HepG2 (cell line): ENCODE data around the gene PPP1R12C. TPM values are rescaled to one million over a fixed set of nuclear protein-coding genes. Genes with fewer than 3 reads are reported as not detected.
A peak's percentile ranks its signal among the peaks of the same experiment; 100 is the strongest.

Source experiments
- ATAC-seq: fragments of 200-7000 bp; cut with Tn5 transposase; 3 replicates; pipeline ENCODE4 v1.9.1; 2020; ENCODE audit warnings: mild to moderate bottlenecking, moderate library complexity
- BruUV-seq: library from RNA; stranded (reverse); fragments of 400-500 nt; replicated peaks from 2 replicates; lab custom pipeline; 2021; lab: Mats Ljungman, UMichigan
- CTCF ChIA-PET: fragments of 300-600 bp; formaldehyde crosslinking; extraction: SDS; loops from one replicate; lab custom pipeline; 2021; ENCODE audit warnings: low total read pairs, inconsistent platforms, low intra/inter-chr PET ratio; lab: Yijun Ruan, JAX
- POLR2A ChIA-PET: fragments of 350-600 bp; sonication (Branson Sonifier 250); formaldehyde crosslinking; loops from one replicate; lab custom pipeline; 2020; ENCODE audit warnings: antibody characterized with exemption, inconsistent platforms; lab: Yijun Ruan, JAX
- DNase-seq: peaks from one replicate; pipeline ENCODE4 v3.0.0-alpha.2; 2015; ENCODE audit warnings: low spot score
- FAIRE-seq: peaks from 3 replicates; lab custom pipeline; 2011; peaks lifted over from hg19 to GRCh38; lab: Jason Lieb, UNC
- H2AFZ ChIP-seq: one replicate; pipeline ENCODE4 v1.6.1; 2011; ENCODE audit warnings: low read length, inconsistent platforms
- H3K27ac ChIP-seq: fragments of 300-600 bp; 3 replicates; pipeline ENCODE4 v1.8.0; 2011; ENCODE audit warnings: mixed run types, mild to moderate bottlenecking, mixed read lengths, low read length, inconsistent platforms; ENCODE audit not compliant: insufficient read depth; ENCODE audit errors: extremely low read length
- H3K27me3 ChIP-seq, 2 experiments: fragments of 200-600 bp in 1 of 2; 2 replicates in 1 of 2; 3 replicates in 1 of 2; pipeline versions ENCODE4 v1.6.0 to v1.8.0; 2011; ENCODE audit warnings: low read length in 2 of 2, mild to moderate bottlenecking in 2 of 2, moderate library complexity in 2 of 2, inconsistent platforms in 1 of 2; ENCODE audit not compliant: insufficient read depth in 2 of 2, control insufficient read depth in 1 of 2
- H3K36me3 ChIP-seq, 2 experiments: fragments of 200-600 bp in 1 of 2; replicated peaks in 1 of 2; 2 replicates in 1 of 2; 3 replicates in 1 of 2; pipeline versions ENCODE4 v1.5.1 to v1.8.0; 2011; ENCODE audit warnings: low read length in 2 of 2, inconsistent platforms in 1 of 2; ENCODE audit not compliant: insufficient read depth in 2 of 2, control insufficient read depth in 1 of 2
- H3K4me1 ChIP-seq: 2 replicates; pipeline ENCODE4 v1.5.1; 2012; ENCODE audit warnings: low read length, inconsistent platforms; ENCODE audit not compliant: insufficient read depth
- H3K4me2 ChIP-seq: 2 replicates; pipeline ENCODE4 v1.6.0; 2011; ENCODE audit warnings: low read depth, low read length, inconsistent platforms
- H3K4me3 ChIP-seq, 3 experiments: fragments of 200-600 bp in 1 of 3; sonication (generic), shearing (Covaris generic) in 1 of 3; replicated peaks in 1 of 3; 2 replicates each; pipeline ENCODE4 v1.5.1; 2011 to 2016; ENCODE audit warnings: low read length in 3 of 3, inconsistent platforms in 2 of 3, low read depth in 2 of 3, mild to moderate bottlenecking in 2 of 3, control low read depth in 1 of 3, mixed read lengths in 1 of 3; ENCODE audit not compliant: insufficient read depth in 1 of 3
- H3K79me2 ChIP-seq: one replicate; pipeline ENCODE4 v1.6.1; 2011; ENCODE audit warnings: low read length, inconsistent platforms; ENCODE audit not compliant: insufficient read depth
- H3K9ac ChIP-seq: 2 replicates; pipeline ENCODE4 v1.6.0; 2011; ENCODE audit warnings: mild to moderate bottlenecking, low read depth, low read length, inconsistent platforms; ENCODE audit not compliant: insufficient read depth
- H3K9me3 ChIP-seq: 2 replicates; pipeline ENCODE4 v1.5.1; 2012; ENCODE audit warnings: mild to moderate bottlenecking, low read length
- H4K20me1 ChIP-seq: 2 replicates; pipeline ENCODE4 v1.6.0; 2011; ENCODE audit warnings: inconsistent platforms, mild to moderate bottlenecking, low read length, moderate library complexity; ENCODE audit not compliant: insufficient read depth
- DPF2 ChIP-seq: sonication (generic); formaldehyde crosslinking; IDR thresholded peaks from 2 replicates; pipeline ENCODE4 v1.4.0; 2020; ENCODE audit warnings: mild to moderate bottlenecking, low read depth, missing genetic modification reagents, borderline replicate concordance
- ELF3 ChIP-seq: IDR thresholded peaks from 2 replicates; pipeline ENCODE4 v1.6.1; 2016; ENCODE audit warnings: missing genetic modification reagents, missing compliant biosample characterization
- HNF4G ChIP-seq, 2 experiments: sonication (generic) in 1 of 2; formaldehyde crosslinking in 1 of 2; IDR thresholded peaks; 2 replicates each; pipeline versions ENCODE4 v1.4.0 to v1.6.1; 2011 to 2020; ENCODE audit warnings: borderline replicate concordance in 2 of 2, low read depth in 2 of 2, mild to moderate bottlenecking in 2 of 2, low read length in 1 of 2, missing genetic modification reagents in 1 of 2, moderate library complexity in 1 of 2
- KMT2A ChIP-seq: sonication (generic); formaldehyde crosslinking; IDR thresholded peaks from 2 replicates; pipeline ENCODE4 v1.4.0; 2020; ENCODE audit warnings: missing genetic modification reagents
- MBD4 ChIP-seq: IDR thresholded peaks from 2 replicates; pipeline ENCODE4 v1.6.1; 2012; ENCODE audit warnings: low read length, inconsistent platforms, borderline replicate concordance
- MIER3 ChIP-seq: IDR thresholded peaks from 2 replicates; pipeline ENCODE4 v1.6.1; 2016; ENCODE audit warnings: missing compliant biosample characterization, borderline replicate concordance
- NFYC ChIP-seq: IDR thresholded peaks from 2 replicates; pipeline ENCODE4 v1.6.1; 2016; ENCODE audit warnings: missing genetic modification reagents, missing compliant biosample characterization
- SMAD1 ChIP-seq: sonication (generic); formaldehyde crosslinking; IDR thresholded peaks from 2 replicates; pipeline ENCODE4 v1.4.0; 2020; ENCODE audit warnings: missing genetic modification reagents, low read depth, mild to moderate bottlenecking, borderline replicate concordance
- SOX6 ChIP-seq, 2 experiments: fragments of 450-650 bp in 1 of 2; sonication (generic) in 1 of 2; formaldehyde crosslinking in 1 of 2; IDR thresholded peaks; 2 replicates each; pipeline versions ENCODE4 v1.4.0 to v1.6.1; 2017 to 2020; ENCODE audit warnings: antibody characterized with exemption in 1 of 2, mild to moderate bottlenecking in 1 of 2, missing genetic modification reagents in 1 of 2
- TGIF2 ChIP-seq: IDR thresholded peaks from 2 replicates; pipeline ENCODE4 v1.6.1; 2016; ENCODE audit warnings: control low read depth, missing compliant biosample characterization
- ZBTB7A ChIP-seq: sonication (generic); formaldehyde crosslinking; IDR thresholded peaks from 2 replicates; pipeline ENCODE4 v1.8.0; 2022; ENCODE audit warnings: mild to moderate bottlenecking, missing genetic modification reagents
- WGBS: methylation state at CpG from one replicate; pipeline ENCODE4 v1.1.6; 2017; ENCODE audit warnings: low lambda C conversion rate; 5-methylcytosine and 5-hydroxymethylcytosine counted together
- in situ Hi-C: cut with HindIII; loops from 2 replicates; pipeline ENCODE4 v1.10.0; 2017; ENCODE audit warnings: low pct_unique_long_range_greater_than_20kb; ENCODE audit not compliant: extremely low pct_ligation_motif_present
- intact Hi-C: fragments of 100-400 bp; cut with micrococcal nuclease; formaldehyde crosslinking; loops from one replicate; pipeline ENCODE4 v1.10.0; 2022; ENCODE audit not compliant: unreplicated experiment
- polyA plus RNA-seq, 8 experiments: library from polyadenylated mRNA; depleted of rRNA in 3 of 8; stranded (reverse) in 7 of 8; unstranded in 1 of 8; fragments of >200 nt; fragmentation: Illumina TruSeq in 4 of 8; extraction: Trizol in 4 of 8; gene quantifications; 2 replicates each; pipeline versions ENCODE4 v1.2.1 to v1.2.3, GENCODE V29; 2011 to 2016; ENCODE audit warnings: low read depth in 4 of 8, missing spikeins in 1 of 8, mixed read lengths in 1 of 8; ENCODE audit not compliant: insufficient read depth in 1 of 8
- total RNA-seq, 5 experiments: library from RNA; depleted of rRNA; stranded (reverse); fragments of >200 nt; fragmentation: Illumina TruSeq; extraction: Trizol; gene quantifications; 2 replicates each; pipeline ENCODE4 v1.2.3, GENCODE V29; 2016; ENCODE audit warnings: low read depth in 1 of 5
- TF ChIP-seq, protein P1 (sequence below): sonication (generic); formaldehyde crosslinking; IDR thresholded peaks from 2 replicates; pipeline ENCODE4 v1.4.0; 2020; ENCODE audit warnings: mild to moderate bottlenecking, missing genetic modification reagents
- TF ChIP-seq, protein P2 (sequence below): sonication (generic); formaldehyde crosslinking; IDR thresholded peaks from 2 replicates; pipeline ENCODE4 v1.8.1; 2023; ENCODE audit warnings: missing genetic modification reagents, inconsistent platforms, borderline replicate concordance
- TF ChIP-seq, protein P3 (sequence below): sonication (generic); formaldehyde crosslinking; IDR thresholded peaks from 2 replicates; pipeline ENCODE4 v1.4.0; 2020; ENCODE audit warnings: mild to moderate bottlenecking, low read depth, missing genetic modification reagents

PPP1R12C gene
- total and polyA plus RNA-seq, 2 of the 13 experiments (the other 11 are each of a cell fraction or from before 2014, with no cell fraction given) = 29.7 to 30.3 TPM

DNA sequence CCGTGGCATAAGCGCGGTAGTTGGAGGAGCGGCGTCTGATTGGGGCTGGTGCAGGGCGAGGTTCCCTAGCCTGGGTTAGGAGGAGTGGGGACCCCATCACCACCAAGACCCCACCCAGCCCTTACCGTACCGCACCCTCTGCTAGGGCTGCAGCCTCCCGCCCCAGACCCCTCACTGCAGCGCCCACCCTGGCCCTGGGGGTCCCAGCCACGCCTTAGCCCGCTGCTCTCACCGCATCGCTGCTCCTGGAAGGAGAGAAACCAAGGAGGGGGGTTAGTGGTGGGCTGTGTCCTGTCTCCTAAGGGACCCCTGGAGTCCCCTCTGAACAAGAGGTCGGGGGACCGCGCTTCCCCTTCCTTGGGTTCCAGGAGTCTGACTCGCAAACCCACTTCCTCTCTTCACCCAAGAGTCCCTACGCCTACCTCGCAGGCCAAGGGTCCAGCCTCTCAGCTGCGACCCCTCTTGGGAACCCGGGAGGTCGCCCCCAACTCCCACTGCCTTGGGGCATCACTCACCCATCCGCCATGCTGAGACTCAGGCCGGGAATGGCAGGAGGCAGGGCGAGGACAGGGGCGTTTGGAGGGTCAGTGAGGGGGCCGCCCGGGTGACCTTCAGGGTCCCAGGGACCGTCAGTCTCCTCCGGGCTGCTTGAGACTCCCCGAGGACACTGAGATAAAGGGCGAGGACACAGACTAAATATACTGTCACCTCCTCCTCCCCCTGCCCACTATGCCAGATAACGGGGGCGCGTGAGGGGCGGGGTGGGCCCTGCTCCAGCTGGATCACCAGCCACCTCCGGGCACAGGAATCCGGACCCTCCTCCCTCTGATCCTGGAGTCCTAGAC is 39.8 kb upstream of the PPP1R12C start, which contains the start of gene TNNI3 (continued):
- TF ChIP-seq SMAD1 (CRISPR knock-in tag) (no peak), DPF2 (CRISPR knock-in tag) (no peak), ELF3 (CRISPR knock-in tag) (no peak), MBD4 (no peak)

DNA sequence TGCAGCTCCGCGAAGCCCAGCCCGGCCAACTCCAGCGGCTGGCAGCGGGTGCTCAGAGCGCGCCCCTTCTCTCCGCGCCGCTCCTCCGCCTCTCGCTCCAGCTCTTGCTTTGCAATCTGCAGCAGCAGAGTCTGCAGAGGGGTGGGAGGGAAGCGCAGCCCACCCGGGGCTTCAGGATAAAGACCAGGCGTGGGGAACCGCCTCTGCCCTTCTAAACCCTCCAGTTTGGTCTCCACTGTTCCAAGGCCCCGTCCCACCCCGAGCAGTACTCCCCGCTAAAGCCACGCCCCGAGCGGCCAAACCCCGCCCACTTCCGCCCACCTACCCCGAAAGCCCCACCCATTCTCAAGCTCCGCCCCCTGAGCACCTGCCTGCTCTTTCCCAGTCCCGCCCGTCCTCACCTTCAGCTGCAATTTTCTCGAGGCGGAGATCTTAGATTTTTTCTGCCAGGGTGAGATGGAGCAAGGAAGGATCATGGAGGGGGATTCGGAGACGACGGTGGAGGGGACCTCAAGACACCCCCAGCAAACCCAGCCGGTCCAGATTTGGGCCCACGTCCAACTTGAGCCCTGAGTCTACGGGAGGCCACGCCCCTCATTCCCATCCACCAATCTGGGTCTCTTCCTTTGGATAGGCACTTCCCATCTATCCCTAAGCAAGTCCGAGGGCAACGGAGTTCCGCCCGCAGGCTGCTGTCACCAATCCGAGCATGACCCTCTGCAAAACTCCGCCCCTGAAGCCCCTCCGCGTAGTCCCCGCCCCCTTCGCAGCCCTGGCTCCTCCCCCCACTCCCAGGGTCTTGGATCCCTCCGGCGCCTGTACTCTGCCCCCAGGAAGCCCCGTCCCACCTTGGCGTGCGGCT is 39.0 kb upstream of the PPP1R12C start:
- no peaks in the 10 kb centered on the region for H4K20me1 ChIP-seq
- H3K79me2 ChIP-seq = no peaks in the 10 kb centered on the region
- CTCF ChIA-PET = no interaction called here
- DNase-seq (peak; percentile 64), ATAC-seq (peak; percentile 54), FAIRE-seq (no peak)
- H3K27ac ChIP-seq = no peak overlapping the region
- H3K4me1 ChIP-seq = peaks cover 20% of the 10 kb centered on the region
- H3K9ac ChIP-seq = peak overlapping the region; percentile 46; the same call in 1 of the 2 replicates
- WGBS = 5% methylated on average over 17 of the region's 52 CpGs
- peaks cover 0 to 24% of the 10 kb centered on the region in 2 experiments; a peak in 2 of 5 replicates for H3K27me3 ChIP-seq
- intact Hi-C loops = no loop called here
- in situ Hi-C loops = no loop called here
- H3K4me2 ChIP-seq = peak overlapping the region; percentile 74
- H3K36me3 ChIP-seq = no peaks in the 10 kb centered on the region
- peaks cover 8% of the 10 kb centered on the region for H3K9me3 ChIP-seq
- no TSS peak for BruUV-seq
- no peak overlapping the region for H2AFZ ChIP-seq
- H3K4me3 ChIP-seq = peak overlapping the region; percentile 45 to 71 (median 51); a peak in 5 of 6 replicates
- POLR2A ChIA-PET = interaction anchor here (0.6 to 1.2 kb wide), 4 partner anchors 76 to 238 kb away, joined by 3 to 4 read pairs (median 4); partner anchors contain the start of gene PPP6R1
- TF ChIP-seq, protein P1, sequence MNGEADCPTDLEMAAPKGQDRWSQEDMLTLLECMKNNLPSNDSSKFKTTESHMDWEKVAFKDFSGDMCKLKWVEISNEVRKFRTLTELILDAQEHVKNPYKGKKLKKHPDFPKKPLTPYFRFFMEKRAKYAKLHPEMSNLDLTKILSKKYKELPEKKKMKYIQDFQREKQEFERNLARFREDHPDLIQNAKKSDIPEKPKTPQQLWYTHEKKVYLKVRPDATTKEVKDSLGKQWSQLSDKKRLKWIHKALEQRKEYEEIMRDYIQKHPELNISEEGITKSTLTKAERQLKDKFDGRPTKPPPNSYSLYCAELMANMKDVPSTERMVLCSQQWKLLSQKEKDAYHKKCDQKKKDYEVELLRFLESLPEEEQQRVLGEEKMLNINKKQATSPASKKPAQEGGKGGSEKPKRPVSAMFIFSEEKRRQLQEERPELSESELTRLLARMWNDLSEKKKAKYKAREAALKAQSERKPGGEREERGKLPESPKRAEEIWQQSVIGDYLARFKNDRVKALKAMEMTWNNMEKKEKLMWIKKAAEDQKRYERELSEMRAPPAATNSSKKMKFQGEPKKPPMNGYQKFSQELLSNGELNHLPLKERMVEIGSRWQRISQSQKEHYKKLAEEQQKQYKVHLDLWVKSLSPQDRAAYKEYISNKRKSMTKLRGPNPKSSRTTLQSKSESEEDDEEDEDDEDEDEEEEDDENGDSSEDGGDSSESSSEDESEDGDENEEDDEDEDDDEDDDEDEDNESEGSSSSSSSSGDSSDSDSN (CRISPR knock-in tag) = peak; percentile 23; the same call in 1 of the 2 replicates
- TF ChIP-seq HNF4G (IDR thresholded peaks at IDR 0.05; ENCODE audit: borderline replicate concordance, low read depth, low read length) = no peak
- TF ChIP-seq HNF4G (CRISPR knock-in tag; IDR thresholded peaks at IDR 0.05; ENCODE audit: borderline replicate concordance, low read depth) = no peak
- 0 out of 2 replicates have a peak, but pooled peaks have one; percentile 20 for TF ChIP-seq NFYC (CRISPR knock-in tag)
- TF ChIP-seq TGIF2 (CRISPR knock-in tag) = no peak
- TF ChIP-seq DPF2 (CRISPR knock-in tag) = no peak
- no peak for TF ChIP-seq KMT2A (CRISPR knock-in tag)
- no peak for TF ChIP-seq SOX6 (IDR thresholded peaks at IDR 0.05)
- TF ChIP-seq SOX6 (CRISPR knock-in tag; IDR thresholded peaks at IDR 0.05) = no peak
- TF ChIP-seq MIER3 (CRISPR knock-in tag) = no peak
- no peak for TF ChIP-seq ZBTB7A (CRISPR knock-in tag)
- TF ChIP-seq, protein P2, sequence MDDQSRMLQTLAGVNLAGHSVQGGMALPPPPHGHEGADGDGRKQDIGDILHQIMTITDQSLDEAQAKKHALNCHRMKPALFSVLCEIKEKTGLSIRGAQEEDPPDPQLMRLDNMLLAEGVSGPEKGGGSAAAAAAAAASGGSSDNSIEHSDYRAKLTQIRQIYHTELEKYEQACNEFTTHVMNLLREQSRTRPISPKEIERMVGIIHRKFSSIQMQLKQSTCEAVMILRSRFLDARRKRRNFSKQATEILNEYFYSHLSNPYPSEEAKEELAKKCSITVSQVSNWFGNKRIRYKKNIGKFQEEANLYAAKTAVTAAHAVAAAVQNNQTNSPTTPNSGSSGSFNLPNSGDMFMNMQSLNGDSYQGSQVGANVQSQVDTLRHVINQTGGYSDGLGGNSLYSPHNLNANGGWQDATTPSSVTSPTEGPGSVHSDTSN (CRISPR knock-in tag) = no peak
- TF ChIP-seq, protein P3, sequence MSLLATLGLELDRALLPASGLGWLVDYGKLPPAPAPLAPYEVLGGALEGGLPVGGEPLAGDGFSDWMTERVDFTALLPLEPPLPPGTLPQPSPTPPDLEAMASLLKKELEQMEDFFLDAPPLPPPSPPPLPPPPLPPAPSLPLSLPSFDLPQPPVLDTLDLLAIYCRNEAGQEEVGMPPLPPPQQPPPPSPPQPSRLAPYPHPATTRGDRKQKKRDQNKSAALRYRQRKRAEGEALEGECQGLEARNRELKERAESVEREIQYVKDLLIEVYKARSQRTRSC (CRISPR knock-in tag) = no peak
